Limb (tissue), 2 donors: ENCODE data around the gene ADRM1.

ENCODE experiments used
- DNase-seq, 2 donors: peaks; one replicate each; pipeline ENCODE4 v3.0.0-alpha.2; 2016; ENCODE audit errors: extremely low spot score in 2 of 2

The ADRM1 gene

GRCh38 chr20:62309947-62310756 is 7.4 kb downstream of the ADRM1 start:
- DNase-seq: no peak

GRCh38 chr20:62310757-62311121 is 7.9 kb downstream of the ADRM1 start:
- DNase-seq: no peak

- no peak for DNase-seq
These were observed 8.4 kb downstream of the ADRM1 start for GRCh38 chr20:62311150-62311549.

GRCh38 chr20:62311832-62312661 is 9.2 kb downstream of the ADRM1 start:
- no peak for DNase-seq

GRCh38 chr20:62312662-62312977 is 9.8 kb downstream of the ADRM1 start:
- DNase-seq: no peak

- DNase-seq: no peak
These were observed 10.2 kb downstream of the ADRM1 start for GRCh38 chr20:62313021-62313420.

GRCh38 chr20:62313460-62314338 is 10.9 kb downstream of the ADRM1 start:
- no peak for DNase-seq

- DNase-seq: no peak
These were observed 11.5 kb downstream of the ADRM1 start for GRCh38 chr20:62314339-62314638.

- no peak for DNase-seq
These were observed 12.0 kb downstream of the ADRM1 start for GRCh38 chr20:62314711-62315302.

GRCh38 chr20:62315773-62316172 is 13.0 kb downstream of the ADRM1 start:
- no peak for DNase-seq

- no peak for DNase-seq
These were observed 13.8 kb downstream of the ADRM1 start for GRCh38 chr20:62316331-62317166.

GRCh38 chr20:62317167-62317655 is 14.4 kb downstream of the ADRM1 start:
- DNase-seq: no peak

GRCh38 chr20:62318400-62319345 is 15.9 kb downstream of the ADRM1 start:
- DNase-seq: no peak

- DNase-seq: no peak
These were observed 16.6 kb downstream of the ADRM1 start for GRCh38 chr20:62319346-62319909.

- no peak for DNase-seq
These were observed 18.0 kb downstream of the ADRM1 start for GRCh38 chr20:62320581-62321354.

- DNase-seq: no peak
These were observed 18.7 kb downstream of the ADRM1 start for GRCh38 chr20:62321521-62321948.

GRCh38 chr20:62321975-62322374 is 19.2 kb downstream of the ADRM1 start:
- DNase-seq: no peak

- DNase-seq: no peak
These were observed 19.8 kb downstream of the ADRM1 start for GRCh38 chr20:62322492-62323041.
